Lung (tissue), 12 donors: ENCODE results near the gene DIS3L2. TPM values are rescaled to one million over a fixed set of nuclear protein-coding genes. Genes with fewer than 3 reads are reported as not detected.

Experiments
- ATAC-seq: fragments of 200-7000 bp; cut with Tn5 transposase; one replicate; pipeline ENCODE4 v1.9.1; 2020; ENCODE audit warnings: moderate number of reproducible peaks; ENCODE audit not compliant: insufficient read depth, low FRiP score
- DNase-seq, 3 donors: peaks; one replicate each; pipeline ENCODE4 v3.0.0-alpha.2; 2013 to 2017
- H3K27ac ChIP-seq, 2 donors: one replicate each; pipeline ENCODE4 v1.5.1; 2013; ENCODE audit warnings: mild to moderate bottlenecking in 2 of 2, moderate library complexity in 2 of 2, control low read depth in 1 of 2, inconsistent platforms in 1 of 2, low read depth in 1 of 2, low read length in 1 of 2
- H3K27me3 ChIP-seq, 3 donors: one replicate each; pipeline ENCODE4 v1.5.1; 2013; ENCODE audit warnings: low read length in 2 of 3; ENCODE audit not compliant: control insufficient read depth in 3 of 3, insufficient read depth in 3 of 3
- H3K36me3 ChIP-seq, 4 donors: one replicate each; pipeline ENCODE4 v1.5.1; 2013; ENCODE audit warnings: low read length in 4 of 4, mild to moderate bottlenecking in 1 of 4, moderate library complexity in 1 of 4; ENCODE audit not compliant: control insufficient read depth in 4 of 4, insufficient read depth in 4 of 4
- H3K4me1 ChIP-seq, 5 donors: one replicate each; pipeline ENCODE4 v1.5.1; 2013; ENCODE audit warnings: low read length in 5 of 5, mild to moderate bottlenecking in 2 of 5, moderate library complexity in 1 of 5; ENCODE audit not compliant: control insufficient read depth in 5 of 5, insufficient read depth in 5 of 5
- H3K4me3 ChIP-seq: one replicate; pipeline ENCODE4 v1.5.1; 2013; ENCODE audit warnings: mild to moderate bottlenecking, control low read depth, moderate library complexity
- H3K9ac ChIP-seq, 2 donors: one replicate each; pipeline ENCODE4 v1.5.1; 2013; ENCODE audit warnings: low read length in 2 of 2, control low read depth in 1 of 2; ENCODE audit not compliant: insufficient read depth in 1 of 2
- H3K9me3 ChIP-seq, 4 donors: one replicate each; pipeline ENCODE4 v1.5.1; 2013; ENCODE audit warnings: low read length in 3 of 4, mild to moderate bottlenecking in 1 of 4, moderate library complexity in 1 of 4; ENCODE audit not compliant: control insufficient read depth in 4 of 4, insufficient read depth in 3 of 4
- WGBS, 2 donors: extraction: QIAGEN DNeasy Blood & Tissue Kit; methylation state at CpG; one replicate each; pipeline ENCODE4 v1.1.7; 2013; 5-methylcytosine and 5-hydroxymethylcytosine counted together
- polyA plus RNA-seq, 2 donors: library from polyadenylated mRNA; stranded (reverse); fragments of 200-250 nt; gene quantifications; one replicate each; pipeline ENCODE4 v1.2.1, GENCODE V29; 2013
- total RNA-seq, 2 donors: library from RNA; depleted of rRNA in 1 of 2; stranded (reverse); fragments of >200 nt in 1 of 2; gene quantifications; one replicate each; pipeline ENCODE4 v1.2.1, GENCODE V29; 2014 to 2021
- TF ChIP-seq, protein P1 (sequence below): IDR thresholded peaks from 2 replicates; pipeline ENCODE4 v1.5.1; 2012; ENCODE audit warnings: mild to moderate bottlenecking; ENCODE audit errors: control extremely low read depth, extremely low read depth
- donor health status: control.
- donor health status: control.
- donor health status: Bipolar disorder and iron deficiency.
- donor health status: healthy.
- donor health status: DM: yes; HTN: yes; CAD: no.

Gene DIS3L2
- total and polyA plus RNA-seq, 4 donors = 12.7 to 41.0 (median 31.1) TPM

DNA sequence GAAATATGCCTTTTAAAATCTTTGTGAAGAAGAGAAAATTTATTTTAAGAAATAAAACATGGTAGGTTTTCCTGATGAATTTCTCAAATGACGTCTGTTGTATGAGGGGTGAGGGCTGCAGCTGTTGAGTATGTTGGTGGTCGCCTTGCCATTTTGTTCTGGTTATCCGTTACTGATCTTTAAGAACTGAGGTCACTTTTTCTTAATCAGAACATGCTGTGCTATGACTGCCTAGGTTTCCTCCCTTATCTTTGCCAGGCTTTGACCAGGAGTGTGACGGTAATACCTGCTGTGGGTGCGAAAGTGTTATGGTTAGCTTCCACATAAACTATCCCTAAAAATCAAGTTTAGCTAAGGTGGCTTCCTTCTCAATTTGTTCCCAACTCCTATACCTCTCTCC lies 176.9 kb downstream of the DIS3L2 start:
- Histone ChIP-seq H3K4me3 (no peak overlapping the region), H3K36me3 (peaks cover 0 to 2% (median 0%) of the 10 kb centered on the region in 4 donors), H3K9ac (no peak overlapping the region), H3K9me3 (no peaks in the 10 kb centered on the region), H3K27me3 (no peaks in the 10 kb centered on the region), H3K27ac (no peak overlapping the region), H3K4me1 (peaks cover 0 to 7% (median 0%) of the 10 kb centered on the region in 5 donors)
- 92 to 93% methylated on average over 5 of the region's 5 CpGs for WGBS, 2 donors
- DNase-seq = no peak
- TF ChIP-seq, protein P1, sequence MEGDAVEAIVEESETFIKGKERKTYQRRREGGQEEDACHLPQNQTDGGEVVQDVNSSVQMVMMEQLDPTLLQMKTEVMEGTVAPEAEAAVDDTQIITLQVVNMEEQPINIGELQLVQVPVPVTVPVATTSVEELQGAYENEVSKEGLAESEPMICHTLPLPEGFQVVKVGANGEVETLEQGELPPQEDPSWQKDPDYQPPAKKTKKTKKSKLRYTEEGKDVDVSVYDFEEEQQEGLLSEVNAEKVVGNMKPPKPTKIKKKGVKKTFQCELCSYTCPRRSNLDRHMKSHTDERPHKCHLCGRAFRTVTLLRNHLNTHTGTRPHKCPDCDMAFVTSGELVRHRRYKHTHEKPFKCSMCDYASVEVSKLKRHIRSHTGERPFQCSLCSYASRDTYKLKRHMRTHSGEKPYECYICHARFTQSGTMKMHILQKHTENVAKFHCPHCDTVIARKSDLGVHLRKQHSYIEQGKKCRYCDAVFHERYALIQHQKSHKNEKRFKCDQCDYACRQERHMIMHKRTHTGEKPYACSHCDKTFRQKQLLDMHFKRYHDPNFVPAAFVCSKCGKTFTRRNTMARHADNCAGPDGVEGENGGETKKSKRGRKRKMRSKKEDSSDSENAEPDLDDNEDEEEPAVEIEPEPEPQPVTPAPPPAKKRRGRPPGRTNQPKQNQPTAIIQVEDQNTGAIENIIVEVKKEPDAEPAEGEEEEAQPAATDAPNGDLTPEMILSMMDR = no peak
- ATAC-seq = no peak

DNA sequence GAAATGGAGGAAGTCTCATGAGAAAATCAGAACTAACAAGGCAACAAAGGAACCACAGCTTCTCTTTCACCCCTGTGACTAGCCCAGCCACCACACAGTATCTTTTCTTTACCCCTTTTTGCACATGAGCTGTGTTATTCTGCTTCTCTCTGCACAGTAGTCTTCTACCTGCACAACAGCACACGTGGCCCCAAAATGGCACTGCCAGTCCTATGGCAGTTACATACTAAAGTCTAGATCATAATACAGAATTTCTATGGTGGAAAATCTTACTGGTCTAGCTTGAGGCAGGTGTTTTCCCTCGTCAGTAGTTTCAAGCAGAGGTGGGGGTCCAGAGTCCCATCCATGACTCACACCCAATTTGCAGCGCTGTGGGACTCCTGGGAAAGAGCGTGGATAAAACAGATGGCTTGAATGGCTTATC lies 177.7 kb downstream of the DIS3L2 start:
- ATAC-seq = no peak
- TF ChIP-seq, protein P1 = no peak
- Histone ChIP-seq H3K4me1 (peaks cover 0 to 7% (median 0%) of the 10 kb centered on the region in 5 donors), H3K36me3 (peaks cover 0 to 3% (median under 1%) of the 10 kb centered on the region in 4 donors), H3K27me3 (no peaks in the 10 kb centered on the region), H3K9ac (no peak overlapping the region), H3K4me3 (no peak overlapping the region), H3K9me3 (no peaks in the 10 kb centered on the region), H3K27ac (no peak overlapping the region)
- no peak for DNase-seq
- whole genome bisulfite sequencing, 2 donors = 85 to 92% methylated on average over 4 of the region's 4 CpGs

DNA sequence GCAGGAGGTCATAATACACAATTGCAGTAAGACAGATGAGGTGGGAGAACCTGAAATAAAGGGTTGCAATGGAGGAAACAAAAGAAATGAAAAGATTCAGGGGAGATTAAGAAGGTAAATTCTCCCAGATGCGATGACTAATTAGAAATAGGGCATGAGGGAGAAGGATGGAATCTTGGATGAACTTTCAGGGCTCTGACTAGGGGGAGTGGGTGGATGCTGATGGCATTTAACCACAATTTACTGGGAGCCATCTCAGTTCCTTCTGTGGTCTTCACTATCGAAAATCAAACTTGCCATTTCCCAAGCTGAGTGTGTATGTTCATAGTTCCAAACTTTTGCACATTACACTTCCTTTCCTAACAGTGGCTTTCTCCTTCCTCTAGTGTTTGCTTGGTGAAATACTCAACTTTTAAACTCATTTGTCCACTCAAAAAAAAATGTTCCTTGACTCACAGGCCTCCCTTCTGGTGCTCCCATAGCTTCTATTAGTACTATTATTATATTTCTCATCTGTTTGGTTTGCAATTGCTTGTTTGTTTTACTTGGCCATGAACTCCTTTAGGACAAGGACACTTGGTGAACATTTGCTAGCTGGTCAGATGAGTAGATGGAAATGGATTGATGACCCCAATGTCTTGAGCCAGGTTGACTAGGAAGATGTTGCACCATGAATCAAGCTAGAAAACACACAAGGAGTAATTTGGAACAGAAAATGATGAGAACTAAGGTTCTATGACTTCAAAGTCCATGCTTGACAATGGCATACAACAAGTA lies 178.5 kb downstream of the DIS3L2 start:
- H3K4me3 ChIP-seq = no peak overlapping the region
- no peak for DNase-seq
- TF ChIP-seq, protein P1 = no peak
- no peak overlapping the region for H3K27ac ChIP-seq
- no peak overlapping the region for H3K9ac ChIP-seq
- H3K4me1 ChIP-seq = peaks cover 0 to 7% (median 0%) of the 10 kb centered on the region in 5 donors
- H3K27me3 ChIP-seq = no peaks in the 10 kb centered on the region
- no peak for ATAC-seq
- H3K9me3 ChIP-seq = no peaks in the 10 kb centered on the region
- peaks cover 0 to 3% (median under 1%) of the 10 kb centered on the region in 4 donors for H3K36me3 ChIP-seq
- 85 to 90% methylated on average over 2 of the region's 2 CpGs for WGBS, 2 donors
